ENCODE results near the gene OR10G7.
"Not testable (repeated sequence)": the region's sequence is repeated elsewhere in the genome, so short reads cannot be mapped to it uniquely, and the experiment has no call there.

Gene OR10G7

DNA sequence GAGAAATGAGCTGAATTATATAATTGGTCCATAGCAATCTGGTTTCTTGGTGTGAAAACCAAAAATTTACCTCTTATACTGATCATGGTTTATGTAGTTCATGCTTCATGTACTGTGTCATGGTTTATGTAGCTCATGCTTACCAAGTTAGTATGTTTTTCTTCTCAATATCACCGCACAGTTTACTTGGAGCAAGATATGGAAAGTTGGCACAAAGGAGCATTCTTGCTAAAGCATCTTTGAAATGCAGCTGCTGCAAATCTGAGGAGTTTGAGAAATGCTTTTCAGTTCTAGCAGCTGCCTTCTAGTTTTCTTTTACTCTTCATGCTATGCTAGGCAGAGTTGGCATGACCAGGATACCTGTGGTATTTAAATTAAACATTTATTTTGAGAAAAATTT is 4.5 kb downstream of the OR10G7 start:
- no peak for DNase-seq

- DNase-seq: no peak
Measured at GRCh38 chr11:124026498-124026897, 14.6 kb downstream of the OR10G7 start, which contains the start of gene OR10G8. Gene OR10G8, plus strand, starts transcription at chr11:124026798. Its CDS starts 2,825 bp downstream, at chr11:124029623.

DNA sequence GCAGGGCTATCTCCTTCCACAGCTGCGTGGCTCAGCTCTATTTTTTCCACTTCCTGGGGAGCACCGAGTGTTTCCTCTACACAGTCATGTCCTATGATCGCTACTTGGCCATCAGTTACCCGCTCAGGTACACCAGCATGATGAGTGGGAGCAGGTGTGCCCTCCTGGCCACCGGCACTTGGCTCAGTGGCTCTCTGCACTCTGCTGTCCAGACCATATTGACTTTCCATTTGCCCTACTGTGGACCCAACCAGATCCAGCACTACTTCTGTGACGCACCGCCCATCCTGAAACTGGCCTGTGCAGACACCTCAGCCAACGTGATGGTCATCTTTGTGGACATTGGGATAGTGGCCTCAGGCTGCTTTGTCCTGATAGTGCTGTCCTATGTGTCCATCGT is 25.3 kb downstream of the OR10G7 start:
- DNase-seq: not testable (repeated sequence)

DNA sequence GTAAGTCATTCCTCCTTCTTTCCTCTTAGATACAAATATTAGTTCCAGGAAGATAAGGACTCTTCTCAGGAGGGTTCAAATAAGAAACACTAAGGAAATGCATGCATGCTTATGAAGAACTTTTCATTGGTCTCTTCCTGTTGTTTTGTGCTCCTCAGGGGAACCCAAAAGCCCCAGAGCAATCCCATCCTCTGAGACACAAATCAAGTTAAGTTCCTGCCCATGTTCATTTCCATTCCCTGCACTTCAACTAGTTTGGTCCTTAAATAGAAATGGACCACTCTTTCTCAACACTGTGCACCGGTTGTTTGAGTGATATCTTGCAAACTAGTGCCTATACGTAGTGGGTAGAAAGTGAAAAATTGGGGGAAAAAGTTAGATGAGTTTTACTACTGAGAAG is 28.4 kb downstream of the OR10G7 start, which contains the start of gene OR10G4:
Gene OR10G4 (plus strand): TSS at position 301 of the 400 bp plus-strand sequence. CDS start 2,578 bp downstream, outside the sequence.
- no peak for DNase-seq

GRCh38 chr11:123995119-123995518 is 46.0 kb downstream of the OR10G7 start, which contains the start of gene OR10G6:
Gene OR10G6, minus strand, starts transcription at chr11:123995161. Its CDS starts 0 bp downstream, at chr11:123995161.
- no peak for DNase-seq

All from AML-193 (cell line).